ENCODE results near the gene DLG1. TPM values are rescaled to one million over a fixed set of nuclear protein-coding genes. Genes with fewer than 3 reads are reported as not detected.

Gene DLG1
- polyA plus RNA-seq (2013, experiment 1 of 2), result 41.4 TPM
- 40.1 TPM for polyA plus RNA-seq (2013, experiment 2 of 2)

DNA sequence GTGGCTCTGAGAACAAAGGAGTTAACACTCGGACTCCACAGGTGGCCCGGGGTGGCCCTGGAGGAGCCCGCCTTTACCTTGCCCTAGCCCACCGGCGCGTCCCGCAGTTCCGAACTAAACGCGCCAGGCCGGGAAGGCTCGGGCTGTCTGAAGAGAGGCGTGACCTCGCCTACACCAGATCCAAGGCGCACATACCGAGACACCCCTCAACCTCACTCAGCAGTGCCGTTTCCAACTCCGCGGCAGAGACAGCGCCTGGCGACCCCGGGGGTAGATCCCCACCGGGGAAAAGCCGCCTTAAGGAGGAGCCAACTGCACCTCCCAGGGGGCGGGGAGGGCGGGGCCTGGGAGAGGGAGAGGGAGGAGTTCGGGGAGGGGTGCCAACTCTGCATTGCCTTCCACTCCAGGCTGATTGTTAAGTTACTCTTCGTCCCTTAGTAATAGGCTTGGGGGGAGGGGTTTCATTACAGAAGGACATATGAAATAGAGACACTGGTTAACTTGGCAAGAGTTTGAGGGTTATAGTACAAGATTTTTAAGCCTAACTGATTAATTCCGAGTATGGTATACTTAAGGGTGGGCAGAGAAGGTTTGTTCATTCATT lies at the start of gene DLG1:
Gene DLG1 (minus strand): TSS at position 272 of the 604 bp plus-strand sequence. CDS start 1,408 bp downstream, outside the sequence.
- peak within 1 kb of the TSS; percentile 96 for H4K8ac ChIP-seq (ENCODE audit: low read length)
- H3K27me3 ChIP-seq (ENCODE audit: control insufficient read depth in 1 of 2, insufficient read depth in 1 of 2, low read length in 2 of 2), result no peaks in the 10 kb centered on the region
- H3K18ac ChIP-seq (ENCODE audit: low read depth in 1 of 2, low read length in 2 of 2), result peak within 1 kb of the TSS; percentile 86 to 99
- peak within 1 kb of the TSS; percentile 96 for H3K27ac ChIP-seq (ENCODE audit: low read length, poor library complexity, severe bottlenecking)
- peak within 1 kb of the TSS; percentile 77 for H3K4me2 ChIP-seq (ENCODE audit: low read length, poor library complexity, severe bottlenecking)
- peaks cover 4 to 23% of the 10 kb centered on the region in 2 experiments for H3K36me3 ChIP-seq (ENCODE audit: control insufficient read depth in 1 of 2, insufficient read depth in 2 of 2, low read depth in 1 of 2, low read length in 2 of 2)
- H3K23ac ChIP-seq (ENCODE audit: low read length in 2 of 2), result peak within 1 kb of the TSS in 1 of 2 experiments; percentile 100
- H2BK12ac ChIP-seq (ENCODE audit: low read length in 2 of 2), result peak within 1 kb of the TSS; percentile 63 to 98
- peak within 1 kb of the TSS; percentile 99 for H4K91ac ChIP-seq (ENCODE audit: low read length)
- 2% methylated on average over 26 of the region's 29 CpGs for WGBS
- H2AFZ ChIP-seq (ENCODE audit: low read depth, low read length), result peak within 1 kb of the TSS; percentile 69
- H2BK5ac ChIP-seq (ENCODE audit: low read depth, low read length, poor library complexity, severe bottlenecking), result peak within 1 kb of the TSS; percentile 95
- peak within 1 kb of the TSS; percentile 67 for H2AK5ac ChIP-seq (ENCODE audit: low read length, severe bottlenecking)
- H3K9me3 ChIP-seq (ENCODE audit: control insufficient read depth, low read length), result no peaks in the 10 kb centered on the region
- peak within 1 kb of the TSS; percentile 78 to 98 for H3K4ac ChIP-seq (ENCODE audit: low read depth in 1 of 2, low read length in 2 of 2)
- peak; percentile 95 for DNase-seq
- peak within 1 kb of the TSS; percentile 96 for H2BK15ac ChIP-seq (ENCODE audit: low read depth, poor library complexity, severe bottlenecking)
- peaks cover 9% of the 10 kb centered on the region for H3K4me1 ChIP-seq (ENCODE audit: control insufficient read depth, insufficient read depth, low read depth, low read length)
- no peaks in the 10 kb centered on the region for H3K79me1 ChIP-seq (replicated peaks; ENCODE audit: low read length, poor library complexity, severe bottlenecking)
- H3K14ac ChIP-seq (ENCODE audit: low read length in 2 of 2), result peak within 1 kb of the TSS; percentile 86 to 97
- H2BK120ac ChIP-seq (ENCODE audit: low read depth, low read length), result peak within 1 kb of the TSS; percentile 97
- peak within 1 kb of the TSS; percentile 83 for H3K9ac ChIP-seq (ENCODE audit: low read length)
- peak within 1 kb of the TSS; percentile 78 to 94 for H3K4me3 ChIP-seq (ENCODE audit: insufficient read depth in 1 of 2, low read depth in 1 of 2, low read length in 2 of 2)

DNA sequence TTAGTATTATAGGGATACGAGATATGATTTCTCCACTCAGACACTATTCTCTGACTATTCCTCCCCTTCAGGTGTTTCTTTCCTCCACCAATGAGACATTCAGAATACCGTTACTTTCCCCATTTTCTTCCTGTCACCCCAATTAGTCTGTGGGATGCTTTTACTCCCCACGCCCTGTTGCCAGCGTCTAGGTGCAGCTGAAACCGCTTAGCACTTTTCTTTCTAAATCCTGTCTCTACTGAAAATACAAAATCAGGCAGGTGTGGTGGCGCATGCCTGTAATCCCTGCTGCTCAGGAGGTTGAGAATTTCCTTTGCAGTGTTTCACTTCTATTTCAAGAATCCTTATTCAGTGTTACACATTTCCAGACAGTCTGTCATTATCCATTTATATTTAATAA lies 49.6 kb upstream of the DLG1 start:
- H3K9ac ChIP-seq (ENCODE audit: low read length), result no peak overlapping the region
- H3K9me3 ChIP-seq (ENCODE audit: control insufficient read depth, low read length), result no peaks in the 10 kb centered on the region
- no peak overlapping the region for H3K14ac ChIP-seq (ENCODE audit: low read length in 2 of 2)
- no peak overlapping the region for H4K8ac ChIP-seq (ENCODE audit: low read length)
- no peak overlapping the region for H3K18ac ChIP-seq (ENCODE audit: low read depth in 1 of 2, low read length in 2 of 2)
- no peak for DNase-seq
- no peak overlapping the region for H3K4me2 ChIP-seq (ENCODE audit: low read length, poor library complexity, severe bottlenecking)
- no peak overlapping the region for H2BK120ac ChIP-seq (ENCODE audit: low read depth, low read length)
- H2BK5ac ChIP-seq (ENCODE audit: low read depth, low read length, poor library complexity, severe bottlenecking), result no peak overlapping the region
- no peak overlapping the region for H3K23ac ChIP-seq (ENCODE audit: low read length in 2 of 2)
- no peaks in the 10 kb centered on the region for H3K79me1 ChIP-seq (replicated peaks; ENCODE audit: low read length, poor library complexity, severe bottlenecking)
- H3K27ac ChIP-seq (ENCODE audit: low read length, poor library complexity, severe bottlenecking), result no peak overlapping the region
- no peak overlapping the region for H4K91ac ChIP-seq (ENCODE audit: low read length)
- H3K4me1 ChIP-seq (ENCODE audit: control insufficient read depth, insufficient read depth, low read depth, low read length), result peaks cover 14% of the 10 kb centered on the region
- no peak overlapping the region for H2BK15ac ChIP-seq (ENCODE audit: low read depth, poor library complexity, severe bottlenecking)
- no peak overlapping the region for H3K4me3 ChIP-seq (ENCODE audit: insufficient read depth in 1 of 2, low read depth in 1 of 2, low read length in 2 of 2)
- H2AK5ac ChIP-seq (ENCODE audit: low read length, severe bottlenecking), result peak overlapping the region; percentile 17
- WGBS, result 97% methylated on average over 6 of the region's 6 CpGs
- peaks cover 0 to 15% of the 10 kb centered on the region in 2 experiments for H3K27me3 ChIP-seq (ENCODE audit: control insufficient read depth in 1 of 2, insufficient read depth in 1 of 2, low read length in 2 of 2)
- H2AFZ ChIP-seq (ENCODE audit: low read depth, low read length), result no peak overlapping the region
- H3K36me3 ChIP-seq (ENCODE audit: control insufficient read depth in 1 of 2, insufficient read depth in 2 of 2, low read depth in 1 of 2, low read length in 2 of 2), result no peaks in the 10 kb centered on the region
- no peak overlapping the region for H2BK12ac ChIP-seq (ENCODE audit: low read length in 2 of 2)
- no peak overlapping the region for H3K4ac ChIP-seq (ENCODE audit: low read depth in 1 of 2, low read length in 2 of 2)

GRCh38 chr3:197345390-197345789 lies 47.0 kb upstream of the DLG1 start:
- no peak for DNase-seq

GRCh38 chr3:197344582-197345318 lies 46.3 kb upstream of the DLG1 start:
- Histone ChIP-seq H3K23ac (ENCODE audit: low read length in 2 of 2) (no peak overlapping the region), H3K79me1 (replicated peaks; ENCODE audit: low read length, poor library complexity, severe bottlenecking) (no peaks in the 10 kb centered on the region), H2AK5ac (ENCODE audit: low read length, severe bottlenecking) (no peak overlapping the region), H3K4ac (ENCODE audit: low read depth in 1 of 2, low read length in 2 of 2) (no peak overlapping the region), H4K8ac (ENCODE audit: low read length) (no peak overlapping the region), H2BK5ac (ENCODE audit: low read depth, low read length, poor library complexity, severe bottlenecking) (no peak overlapping the region), H3K4me1 (ENCODE audit: control insufficient read depth, insufficient read depth, low read depth, low read length) (peaks cover 13% of the 10 kb centered on the region), H3K18ac (ENCODE audit: low read depth in 1 of 2, low read length in 2 of 2) (no peak overlapping the region), H3K4me2 (ENCODE audit: low read length, poor library complexity, severe bottlenecking) (no peak overlapping the region), H4K91ac (ENCODE audit: low read length) (peak overlapping the region; percentile 62), H3K27me3 (ENCODE audit: control insufficient read depth in 1 of 2, insufficient read depth in 1 of 2, low read length in 2 of 2) (peaks cover 0 to 9% of the 10 kb centered on the region in 2 experiments), H3K36me3 (ENCODE audit: control insufficient read depth in 1 of 2, insufficient read depth in 2 of 2, low read depth in 1 of 2, low read length in 2 of 2) (no peaks in the 10 kb centered on the region), H3K9ac (ENCODE audit: low read length) (no peak overlapping the region), H2BK12ac (ENCODE audit: low read length in 2 of 2) (no peak overlapping the region), H3K27ac (ENCODE audit: low read length, poor library complexity, severe bottlenecking) (no peak overlapping the region), H2BK120ac (ENCODE audit: low read depth, low read length) (no peak overlapping the region), H3K4me3 (ENCODE audit: insufficient read depth in 1 of 2, low read depth in 1 of 2, low read length in 2 of 2) (no peak overlapping the region), H3K9me3 (ENCODE audit: control insufficient read depth, low read length) (no peaks in the 10 kb centered on the region), H2BK15ac (ENCODE audit: low read depth, poor library complexity, severe bottlenecking) (no peak overlapping the region), H3K14ac (ENCODE audit: low read length in 2 of 2) (no peak overlapping the region), H2AFZ (ENCODE audit: low read depth, low read length) (no peak overlapping the region)
- 96% methylated on average over 11 of the region's 11 CpGs for WGBS
- no peak for DNase-seq

More at GRCh38 chr3:197345390-197345789, 47.0 kb upstream of the DLG1 start:
- Histone ChIP-seq H3K79me1 (replicated peaks; ENCODE audit: low read length, poor library complexity, severe bottlenecking) (no peaks in the 10 kb centered on the region), H4K8ac (ENCODE audit: low read length) (no peak overlapping the region), H3K27me3 (ENCODE audit: control insufficient read depth in 1 of 2, insufficient read depth in 1 of 2, low read length in 2 of 2) (peaks cover 0 to 9% of the 10 kb centered on the region in 2 experiments), H3K27ac (ENCODE audit: low read length, poor library complexity, severe bottlenecking) (no peak overlapping the region), H2BK5ac (ENCODE audit: low read depth, low read length, poor library complexity, severe bottlenecking) (no peak overlapping the region), H2BK15ac (ENCODE audit: low read depth, poor library complexity, severe bottlenecking) (no peak overlapping the region), H2BK12ac (ENCODE audit: low read length in 2 of 2) (no peak overlapping the region), H3K4ac (ENCODE audit: low read depth in 1 of 2, low read length in 2 of 2) (no peak overlapping the region), H2AFZ (ENCODE audit: low read depth, low read length) (no peak overlapping the region), H3K4me1 (ENCODE audit: control insufficient read depth, insufficient read depth, low read depth, low read length) (peaks cover 10% of the 10 kb centered on the region), H3K9ac (ENCODE audit: low read length) (no peak overlapping the region), H2AK5ac (ENCODE audit: low read length, severe bottlenecking) (no peak overlapping the region), H3K14ac (ENCODE audit: low read length in 2 of 2) (no peak overlapping the region), H3K4me3 (ENCODE audit: insufficient read depth in 1 of 2, low read depth in 1 of 2, low read length in 2 of 2) (no peak overlapping the region), H3K9me3 (ENCODE audit: control insufficient read depth, low read length) (no peaks in the 10 kb centered on the region), H4K91ac (ENCODE audit: low read length) (no peak overlapping the region), H3K4me2 (ENCODE audit: low read length, poor library complexity, severe bottlenecking) (no peak overlapping the region), H3K36me3 (ENCODE audit: control insufficient read depth in 1 of 2, insufficient read depth in 2 of 2, low read depth in 1 of 2, low read length in 2 of 2) (no peaks in the 10 kb centered on the region), H3K18ac (ENCODE audit: low read depth in 1 of 2, low read length in 2 of 2) (no peak overlapping the region), H3K23ac (ENCODE audit: low read length in 2 of 2) (no peak overlapping the region), H2BK120ac (ENCODE audit: low read depth, low read length) (no peak overlapping the region)
- WGBS, result 88% methylated on average over 3 of the region's 4 CpGs
